D341Med (cell line): ENCODE data around the gene AXIN2.

ENCODE experiments used
- DNase-seq: peaks from one replicate; pipeline ENCODE4 v3.0.0; 2012; ENCODE audit warnings: low spot score

AXIN2 gene

GRCh38 chr17:65553646-65554552, 7.5 kb downstream of the AXIN2 start:
- no peak for DNase-seq

- DNase-seq, result no peak
These were observed 8.3 kb downstream of the AXIN2 start for GRCh38 chr17:65553009-65553645.

GRCh38 chr17:65552214-65552613, 9.2 kb downstream of the AXIN2 start:
- no peak for DNase-seq

GRCh38 chr17:65551267-65552040, 10.0 kb downstream of the AXIN2 start:
- no peak for DNase-seq

GRCh38 chr17:65550758-65551157, 10.7 kb downstream of the AXIN2 start:
- no peak for DNase-seq

- DNase-seq, result no peak
These were observed 11.3 kb downstream of the AXIN2 start for GRCh38 chr17:65550075-65550662.

- no peak for DNase-seq
These were observed 13.0 kb downstream of the AXIN2 start for GRCh38 chr17:65548269-65548969.

- no peak for DNase-seq
These were observed 14.2 kb downstream of the AXIN2 start for GRCh38 chr17:65547253-65547670.

GRCh38 chr17:65546579-65546978, 14.9 kb downstream of the AXIN2 start:
- DNase-seq, result no peak

- no peak for DNase-seq
These were observed 15.5 kb downstream of the AXIN2 start for GRCh38 chr17:65545705-65546523.

GRCh38 chr17:65544672-65545071, 16.8 kb downstream of the AXIN2 start:
- no peak for DNase-seq

- no peak for DNase-seq
These were observed 18.8 kb downstream of the AXIN2 start for GRCh38 chr17:65542610-65543009.

GRCh38 chr17:65542067-65542466, 19.4 kb downstream of the AXIN2 start:
- no peak for DNase-seq

- no peak for DNase-seq
These were observed 20.0 kb downstream of the AXIN2 start for GRCh38 chr17:65541453-65541852.

GRCh38 chr17:65539630-65540266, 21.7 kb downstream of the AXIN2 start:
- DNase-seq, result no peak

- no peak for DNase-seq
These were observed 22.5 kb downstream of the AXIN2 start for GRCh38 chr17:65538675-65539529.

- DNase-seq, result no peak
These were observed 23.4 kb downstream of the AXIN2 start for GRCh38 chr17:65537845-65538674.

- no peak for DNase-seq
These were observed 24.1 kb downstream of the AXIN2 start for GRCh38 chr17:65537343-65537844.
